Smooth muscle cell (in vitro differentiated cells): Measurements from ENCODE around the gene ZDHHC21. TPM values are rescaled to one million over a fixed set of nuclear protein-coding genes. Genes with fewer than 3 reads are reported as not detected.

Source experiments
- DNase-seq: peaks from one replicate; lab custom pipeline; 2025; ENCODE audit not compliant: unreplicated experiment; lab: John Stamatoyannopoulos, UW
- H2AFZ ChIP-seq: fragments of 200-600 bp; sonication (generic); 2 replicates; pipeline ENCODE4 v1.6.0; 2016; ENCODE audit warnings: antibody characterized with exemption, low read depth, mild to moderate bottlenecking
- H3F3A ChIP-seq: fragments of 200-600 bp; sonication (generic); 2 replicates; pipeline ENCODE4 v1.6.0; 2017; ENCODE audit warnings: antibody characterized with exemption, low read depth
- H3K27ac ChIP-seq: fragments of 200-600 bp; sonication (generic); 2 replicates; pipeline ENCODE4 v1.5.1; 2016; ENCODE audit warnings: low read depth, mild to moderate bottlenecking
- H3K27me3 ChIP-seq: fragments of 200-600 bp; sonication (generic); 2 replicates; pipeline ENCODE4 v1.6.1; 2016; ENCODE audit warnings: low read depth, mild to moderate bottlenecking
- H3K36me3 ChIP-seq: fragments of 200-600 bp; sonication (generic); 2 replicates; pipeline ENCODE4 v1.5.1; 2016; ENCODE audit warnings: low read depth
- H3K4me1 ChIP-seq: fragments of 200-600 bp; sonication (generic); 2 replicates; pipeline ENCODE4 v1.5.1; 2016; ENCODE audit warnings: low read depth
- H3K4me2 ChIP-seq: fragments of 200-600 bp; sonication (generic); 2 replicates; pipeline ENCODE4 v1.6.0; 2016; ENCODE audit warnings: mild to moderate bottlenecking
- H3K4me3 ChIP-seq: fragments of 200-600 bp; sonication (generic); 2 replicates; pipeline ENCODE4 v1.5.1; 2016; ENCODE audit warnings: mild to moderate bottlenecking
- H3K79me2 ChIP-seq: fragments of 200-600 bp; sonication (generic); 2 replicates; pipeline ENCODE4 v1.6.0; 2016; ENCODE audit warnings: low read depth, mild to moderate bottlenecking
- H3K9ac ChIP-seq: fragments of 200-600 bp; sonication (generic); 2 replicates; pipeline ENCODE4 v1.6.0; 2016; ENCODE audit warnings: low read depth
- H3K9me3 ChIP-seq: fragments of 200-600 bp; sonication (generic); replicated peaks from 2 replicates; pipeline ENCODE4 v1.5.1; 2016; ENCODE audit warnings: low read depth
- H4K20me1 ChIP-seq: fragments of 200-600 bp; sonication (generic); 2 replicates; pipeline ENCODE4 v1.6.0; 2016; ENCODE audit warnings: low read depth
- CTCF ChIP-seq: fragments of 200-600 bp; sonication (generic); IDR thresholded peaks from 2 replicates; pipeline ENCODE4 v1.5.1; 2017; ENCODE audit warnings: borderline replicate concordance, mild to moderate bottlenecking, antibody characterized with exemption; ENCODE audit not compliant: insufficient read depth, poor library complexity, severe bottlenecking
- WGBS: methylation state at CpG from one replicate; pipeline ENCODE4 v1.1.7; 2016; ENCODE audit warnings: low lambda C conversion rate; 5-methylcytosine and 5-hydroxymethylcytosine counted together
- polyA plus RNA-seq: library from polyadenylated mRNA; unstranded; fragments of >200 nt; fragmentation: Nextera tagmentation; extraction: Ambion mirVana; gene quantifications from 2 replicates; pipeline ENCODE4 v1.2.1, GENCODE V29; 2016
- total RNA-seq: library from RNA; depleted of rRNA; stranded (reverse); fragments of >200 nt; gene quantifications from 2 replicates; pipeline ENCODE4 v1.2.3, GENCODE V29; 2014

The ZDHHC21 gene
- total RNA-seq (8.9 and 9.0 TPM in 2 replicates), polyA plus RNA-seq (1.3 TPM in 2 replicates)

- peak within 1 kb of the TSS; percentile 98 for H2AFZ ChIP-seq
- peak within 1 kb of the TSS; percentile 69 for H3K9ac ChIP-seq
- H3K27me3 ChIP-seq: no peaks in the 10 kb centered on the region
- H3K36me3 ChIP-seq: no peaks in the 10 kb centered on the region
- H3F3A ChIP-seq: no peaks in the 10 kb centered on the region
- H3K27ac ChIP-seq: no peak within 1 kb of the TSS
- peaks cover 19% of the 10 kb centered on the region for H3K79me2 ChIP-seq
- peak within 1 kb of the TSS; percentile 86 for H3K4me3 ChIP-seq
- no peaks in the 10 kb centered on the region for H4K20me1 ChIP-seq
- WGBS: 3% methylated on average over 46 of the region's 50 CpGs
- H3K9me3 ChIP-seq: no peaks in the 10 kb centered on the region
- TF ChIP-seq CTCF: no peak
- peak; percentile 12 for DNase-seq
- H3K4me2 ChIP-seq: peak within 1 kb of the TSS; percentile 90
- H3K4me1 ChIP-seq: peaks cover 17% of the 10 kb centered on the region
Measured at GRCh38 chr9:14693251-14693861, at the start of gene ZDHHC21. Gene ZDHHC21, minus strand, starts transcription at chr9:14693432. Its CDS starts 19,092 bp downstream, at chr9:14674340.

- no peaks in the 10 kb centered on the region for H3K4me1 ChIP-seq
- H2AFZ ChIP-seq: no peak overlapping the region
- 96% methylated on average over 3 of the region's 3 CpGs for WGBS
- DNase-seq: no peak
- H3K4me2 ChIP-seq: no peak overlapping the region
- no peak for TF ChIP-seq CTCF
- no peaks in the 10 kb centered on the region for H3K36me3 ChIP-seq
- H4K20me1 ChIP-seq: no peaks in the 10 kb centered on the region
- H3K27ac ChIP-seq: no peak overlapping the region
- H3F3A ChIP-seq: no peaks in the 10 kb centered on the region
- H3K9ac ChIP-seq: no peak overlapping the region
- H3K4me3 ChIP-seq: no peak overlapping the region
- no peaks in the 10 kb centered on the region for H3K27me3 ChIP-seq
- H3K79me2 ChIP-seq: no peaks in the 10 kb centered on the region
- no peaks in the 10 kb centered on the region for H3K9me3 ChIP-seq
Measured at GRCh38 chr9:14741369-14741768, 48.1 kb upstream of the ZDHHC21 start.

GRCh38 chr9:14733133-14733532 is 39.9 kb upstream of the ZDHHC21 start:
- 85% methylated on average over 5 of the region's 5 CpGs for WGBS
- no peak overlapping the region for H3K4me3 ChIP-seq
- no peak overlapping the region for H2AFZ ChIP-seq
- DNase-seq: no peak
- no peak overlapping the region for H3K9ac ChIP-seq
- H3K27ac ChIP-seq: no peak overlapping the region
- H4K20me1 ChIP-seq: no peaks in the 10 kb centered on the region
- no peaks in the 10 kb centered on the region for H3K4me1 ChIP-seq
- H3K36me3 ChIP-seq: no peaks in the 10 kb centered on the region
- TF ChIP-seq CTCF: no peak
- H3F3A ChIP-seq: no peaks in the 10 kb centered on the region
- no peak overlapping the region for H3K4me2 ChIP-seq
- H3K9me3 ChIP-seq: no peaks in the 10 kb centered on the region
- H3K79me2 ChIP-seq: no peaks in the 10 kb centered on the region
- no peaks in the 10 kb centered on the region for H3K27me3 ChIP-seq
